Liver (tissue), 5 donors: ENCODE results near the gene CCR2. TPM values are rescaled to one million over a fixed set of nuclear protein-coding genes. Genes with fewer than 3 reads are reported as not detected.

ENCODE experiments used
- FOXA2 ChIP-seq: IDR thresholded peaks from 2 replicates; pipeline ENCODE4 v1.6.1; 2016; ENCODE audit warnings: antibody characterized with exemption
- MAX ChIP-seq: IDR thresholded peaks from 2 replicates; pipeline ENCODE4 v1.6.1; 2016; ENCODE audit warnings: antibody characterized with exemption
- REST ChIP-seq: IDR thresholded peaks from 2 replicates; pipeline ENCODE4 v1.6.1; 2016; ENCODE audit warnings: antibody characterized with exemption, mild to moderate bottlenecking
- polyA plus RNA-seq, 2 donors: library from polyadenylated mRNA; stranded (reverse) in 1 of 2; unstranded in 1 of 2; fragments of 200-250 nt in 1 of 2; fragments of >200 nt in 1 of 2; fragmentation: Nextera tagmentation in 1 of 2; extraction: Ambion mirVana in 1 of 2; gene quantifications; one replicate each; pipeline versions ENCODE4 v1.2.1 to v1.2.3, GENCODE V29; 2013 to 2015
- total RNA-seq, 2 donors: library from RNA; depleted of rRNA; stranded (reverse); fragments of >200 nt; gene quantifications; one replicate each; pipeline ENCODE4 v1.2.3, GENCODE V29; 2014
- donor health status: healthy.
- donor health status: healthy.
- donor health status: healthy.

Gene CCR2
- total and polyA plus RNA-seq, 4 donors = 0.68 to 3.4 (median 2.4) TPM

GRCh38 chr3:46409739-46410489, 56.0 kb downstream of the CCR2 start (continued):
- TF ChIP-seq REST = no peak
- no peak for TF ChIP-seq FOXA2
- no peak for TF ChIP-seq MAX

Other genes with a start within 250 kb of the CCR2 start
- gene CCR1, start 145.8 kb upstream of the CCR2 start, total RNA-seq = 10 to 100 TPM in 1 of 2 donors, 1 to 10 TPM in 1; 5.9 to 10.7 TPM
- gene CCR1, start 145.8 kb upstream of the CCR2 start, polyA plus RNA-seq = 1 to 10 TPM; 1.4 to 4.4 TPM
- under 1 TPM in 1 of 2 donors, not detected in 1; 0.05 TPM for gene CCR3, start 111.7 kb upstream of the CCR2 start, total RNA-seq
- under 1 TPM in 1 of 2 donors, not detected in 1; 0.13 TPM for gene CCR3, start 111.7 kb upstream of the CCR2 start, polyA plus RNA-seq
- gene CCR5, start 16.8 kb downstream of the CCR2 start, total RNA-seq = under 1 TPM; 0.23 to 0.75 TPM
- gene CCR5, start 16.8 kb downstream of the CCR2 start, polyA plus RNA-seq = under 1 TPM; 0.06 to 0.51 TPM
- 1 to 10 TPM; 1.0 to 9.0 TPM for gene CCRL2, start 53.1 kb downstream of the CCR2 start, total RNA-seq
- under 1 TPM; 0.51 to 0.62 TPM for gene CCRL2, start 53.1 kb downstream of the CCR2 start, polyA plus RNA-seq
- 10 to 100 TPM in 1 of 2 donors, under 1 TPM in 1; 0.92 to 14.7 TPM for gene LTF, start 110.8 kb downstream of the CCR2 start, total RNA-seq
- 1 to 10 TPM in 1 of 2 donors, under 1 TPM in 1; 0.36 to 1.9 TPM for gene LTF, start 110.8 kb downstream of the CCR2 start, polyA plus RNA-seq
- gene RTP3, start 143.9 kb downstream of the CCR2 start, total RNA-seq = 10 to 100 TPM in 1 of 2 donors, 1 to 10 TPM in 1; 1.0 to 35.1 TPM
- gene RTP3, start 143.9 kb downstream of the CCR2 start, polyA plus RNA-seq = 10 to 100 TPM; 18.1 to 61.7 TPM
- 1 to 10 TPM in 1 of 2 donors, under 1 TPM in 1; 0.93 to 6.6 TPM for gene LRRC2, start 212.2 kb downstream of the CCR2 start, total RNA-seq
- 1 to 10 TPM; 1.9 to 7.6 TPM for gene LRRC2, start 212.2 kb downstream of the CCR2 start, polyA plus RNA-seq